Tibial artery (tissue), 4 donors: ENCODE measurements around the gene LGR5.

Source experiments
- DNase-seq, 2 donors: peaks; one replicate each; pipeline ENCODE4 v3.0.0-alpha.2; 2019
- H3K27ac ChIP-seq, 2 donors: fragments of 200-600 bp; sonication (generic) in 1 of 2; 1 replicate in 1 of 2; 2 replicates in 1 of 2; pipeline ENCODE4 v1.5.1; 2018 to 2019; ENCODE audit warnings: mild to moderate bottlenecking in 1 of 2
- H3K27me3 ChIP-seq, 2 donors: fragments of 200-600 bp; sonication (generic) in 1 of 2; one replicate each; pipeline versions ENCODE4 v1.5.1 to v1.6.0; 2016 to 2019
- H3K36me3 ChIP-seq, 3 donors: fragments of 200-600 bp; sonication (generic) in 2 of 3; one replicate each; pipeline ENCODE4 v1.5.1; 2016 to 2019; ENCODE audit warnings: mild to moderate bottlenecking in 2 of 3
- H3K4me1 ChIP-seq, 4 donors: fragments of 200-600 bp; sonication (generic) in 2 of 4; 1 replicate in 3 of 4; 2 replicates in 1 of 4; pipeline ENCODE4 v1.5.1; 2016 to 2019
- H3K4me3 ChIP-seq, 2 donors: fragments of 200-600 bp; sonication (generic) in 1 of 2; 1 replicate in 1 of 2; 2 replicates in 1 of 2; pipeline ENCODE4 v1.5.1; 2018 to 2019; ENCODE audit warnings: mild to moderate bottlenecking in 2 of 2
- H3K9me3 ChIP-seq, 3 donors: fragments of 200-600 bp; sonication (generic) in 1 of 3; one replicate each; pipeline ENCODE4 v1.5.1; 2016 to 2019
- intact Hi-C: fragments of 100-400 bp; cut with DNase I; formaldehyde crosslinking; loops from one replicate; pipeline ENCODE4 v1.15.0; 2023; ENCODE audit warnings: low total_unique reads
- TF ChIP-seq, protein P1 (sequence below), 2 experiments: fragments of 200-600 bp in 1 of 2; fragments of 450-650 bp in 1 of 2; IDR thresholded peaks; one replicate each; pipeline ENCODE4 v1.5.1; 2017 to 2019; ENCODE audit warnings: antibody characterized with exemption in 2 of 2, mild to moderate bottlenecking in 1 of 2, moderate library complexity in 1 of 2

LGR5 gene

DNA sequence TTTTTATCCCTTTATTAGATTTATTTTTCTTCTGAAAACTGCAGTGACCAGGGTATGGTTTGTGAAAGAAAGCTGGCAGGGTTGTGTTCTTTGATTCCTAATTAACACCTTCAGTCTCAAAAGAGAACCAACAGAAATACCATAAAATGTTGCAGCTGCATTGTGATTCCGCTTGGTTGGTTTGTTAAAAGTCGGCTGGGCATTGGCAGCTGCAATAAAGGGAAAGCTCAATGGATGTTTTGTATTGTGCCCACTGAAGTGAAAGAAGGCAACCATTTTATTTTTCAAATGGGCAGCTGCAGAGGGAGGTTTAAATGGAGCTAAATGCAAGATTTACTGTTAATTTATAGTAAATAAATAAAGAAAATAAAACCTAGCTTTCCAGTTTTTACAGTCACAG is 16.7 kb downstream of the LGR5 start:
- intact Hi-C loops = no loop called here
- TF ChIP-seq, protein P1, sequence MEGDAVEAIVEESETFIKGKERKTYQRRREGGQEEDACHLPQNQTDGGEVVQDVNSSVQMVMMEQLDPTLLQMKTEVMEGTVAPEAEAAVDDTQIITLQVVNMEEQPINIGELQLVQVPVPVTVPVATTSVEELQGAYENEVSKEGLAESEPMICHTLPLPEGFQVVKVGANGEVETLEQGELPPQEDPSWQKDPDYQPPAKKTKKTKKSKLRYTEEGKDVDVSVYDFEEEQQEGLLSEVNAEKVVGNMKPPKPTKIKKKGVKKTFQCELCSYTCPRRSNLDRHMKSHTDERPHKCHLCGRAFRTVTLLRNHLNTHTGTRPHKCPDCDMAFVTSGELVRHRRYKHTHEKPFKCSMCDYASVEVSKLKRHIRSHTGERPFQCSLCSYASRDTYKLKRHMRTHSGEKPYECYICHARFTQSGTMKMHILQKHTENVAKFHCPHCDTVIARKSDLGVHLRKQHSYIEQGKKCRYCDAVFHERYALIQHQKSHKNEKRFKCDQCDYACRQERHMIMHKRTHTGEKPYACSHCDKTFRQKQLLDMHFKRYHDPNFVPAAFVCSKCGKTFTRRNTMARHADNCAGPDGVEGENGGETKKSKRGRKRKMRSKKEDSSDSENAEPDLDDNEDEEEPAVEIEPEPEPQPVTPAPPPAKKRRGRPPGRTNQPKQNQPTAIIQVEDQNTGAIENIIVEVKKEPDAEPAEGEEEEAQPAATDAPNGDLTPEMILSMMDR (IDR thresholded peaks at IDR 0.05) = no peak
- DNase-seq = no peak

DNA sequence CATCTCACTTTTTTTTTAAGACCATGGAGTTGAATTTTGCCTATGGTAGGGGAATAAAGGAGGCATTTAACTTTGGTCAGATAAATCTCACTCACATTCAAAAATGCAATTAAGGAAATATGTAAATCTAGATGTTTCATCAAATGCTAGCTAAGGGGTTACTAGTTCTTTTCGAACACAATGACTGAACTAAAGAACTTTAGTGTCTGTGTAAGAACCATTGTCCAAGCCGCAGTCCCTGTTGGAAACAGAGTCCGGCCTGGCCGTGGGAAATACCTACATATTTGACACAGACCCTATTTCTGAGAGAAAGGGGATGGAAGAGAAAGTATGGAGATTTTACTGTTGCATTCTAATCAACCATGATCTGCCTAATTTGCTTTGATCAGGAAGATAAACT is 17.4 kb downstream of the LGR5 start:
- H3K9me3 ChIP-seq = no peaks in the 10 kb centered on the region
- no peak for DNase-seq
- no peaks in the 10 kb centered on the region for H3K36me3 ChIP-seq
- intact Hi-C loops = no loop called here
- TF ChIP-seq, protein P1 (IDR thresholded peaks at IDR 0.05) = no peak
- H3K4me1 ChIP-seq = no peaks in the 10 kb centered on the region
- H3K4me3 ChIP-seq = no peak overlapping the region
- H3K27me3 ChIP-seq = no peaks in the 10 kb centered on the region
- H3K27ac ChIP-seq = no peak overlapping the region

More for the DNA sequence above, 16.7 kb downstream of the LGR5 start:
- no peaks in the 10 kb centered on the region for H3K4me1 ChIP-seq
- H3K27ac ChIP-seq = no peak overlapping the region
- H3K27me3 ChIP-seq = no peaks in the 10 kb centered on the region
- no peak overlapping the region for H3K4me3 ChIP-seq
- no peaks in the 10 kb centered on the region for H3K36me3 ChIP-seq
- no peaks in the 10 kb centered on the region for H3K9me3 ChIP-seq

DNA sequence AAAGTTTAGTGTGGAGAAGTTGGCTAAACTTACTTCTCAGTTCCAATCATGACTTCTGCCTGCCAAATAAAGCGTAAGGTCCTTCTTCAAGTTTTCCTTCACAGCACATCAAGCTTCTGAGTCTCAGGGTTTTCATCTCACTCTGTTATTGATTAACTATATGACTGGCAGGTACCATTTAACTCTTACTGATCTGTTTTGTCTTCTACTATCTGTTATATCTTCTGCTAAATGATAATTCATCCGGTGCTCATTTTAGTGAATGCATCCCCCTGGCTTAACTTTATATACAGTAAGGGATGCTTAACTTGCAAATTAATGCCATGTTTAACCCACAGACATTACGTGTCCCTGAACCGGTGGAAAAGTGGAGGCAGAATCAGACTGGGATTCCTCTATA is 20.7 kb downstream of the LGR5 start:
- intact Hi-C loops = no loop called here
- no peaks in the 10 kb centered on the region for H3K4me1 ChIP-seq

DNA sequence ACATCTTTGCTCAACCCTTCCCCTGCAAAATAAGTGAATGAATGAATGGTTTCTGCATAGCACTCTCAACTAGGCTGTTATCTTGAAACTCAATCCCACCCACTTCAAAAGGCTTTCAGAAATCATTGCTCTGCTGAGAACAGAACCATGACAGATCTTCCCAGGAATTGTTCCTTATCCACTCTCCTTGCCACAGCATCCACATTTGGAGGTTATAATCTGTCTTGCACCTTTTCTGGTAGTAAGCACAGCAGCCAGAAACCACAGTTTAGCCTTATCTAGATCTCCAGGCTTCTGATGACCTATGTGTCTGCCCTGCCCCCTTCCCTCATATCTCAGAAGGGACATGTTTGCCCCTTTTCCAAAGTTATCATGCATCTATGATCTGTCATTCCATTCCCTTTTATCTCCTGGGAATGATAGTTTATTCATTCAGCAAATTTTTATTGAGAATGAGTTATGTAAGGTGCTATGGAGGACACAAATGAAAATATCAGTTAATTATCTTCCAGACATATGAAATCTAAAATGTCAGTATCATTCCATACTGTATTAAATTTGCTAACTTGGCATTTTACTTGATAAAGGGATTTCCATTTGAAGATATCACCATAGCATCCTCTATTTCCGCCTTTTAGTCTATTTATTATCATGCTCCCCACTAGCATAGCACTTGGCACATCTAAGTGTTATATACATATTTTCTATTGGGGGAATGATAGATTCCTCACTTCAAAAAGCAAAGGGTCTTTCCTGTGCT is 21.4 kb downstream of the LGR5 start:
- Histone ChIP-seq H3K4me1 (no peaks in the 10 kb centered on the region), H3K4me3 (no peak overlapping the region), H3K27me3 (no peaks in the 10 kb centered on the region), H3K27ac (no peak overlapping the region), H3K36me3 (no peaks in the 10 kb centered on the region), H3K9me3 (no peaks in the 10 kb centered on the region)
- intact Hi-C loops = no loop called here
- no peak for DNase-seq
- TF ChIP-seq, protein P1 (IDR thresholded peaks at IDR 0.05) = no peak

More for the DNA sequence above, 20.7 kb downstream of the LGR5 start:
- TF ChIP-seq, protein P1 (IDR thresholded peaks at IDR 0.05) = no peak
- DNase-seq = no peak
- Histone ChIP-seq H3K27ac (no peak overlapping the region), H3K9me3 (no peaks in the 10 kb centered on the region), H3K27me3 (no peaks in the 10 kb centered on the region), H3K36me3 (no peaks in the 10 kb centered on the region), H3K4me3 (no peak overlapping the region)

DNA sequence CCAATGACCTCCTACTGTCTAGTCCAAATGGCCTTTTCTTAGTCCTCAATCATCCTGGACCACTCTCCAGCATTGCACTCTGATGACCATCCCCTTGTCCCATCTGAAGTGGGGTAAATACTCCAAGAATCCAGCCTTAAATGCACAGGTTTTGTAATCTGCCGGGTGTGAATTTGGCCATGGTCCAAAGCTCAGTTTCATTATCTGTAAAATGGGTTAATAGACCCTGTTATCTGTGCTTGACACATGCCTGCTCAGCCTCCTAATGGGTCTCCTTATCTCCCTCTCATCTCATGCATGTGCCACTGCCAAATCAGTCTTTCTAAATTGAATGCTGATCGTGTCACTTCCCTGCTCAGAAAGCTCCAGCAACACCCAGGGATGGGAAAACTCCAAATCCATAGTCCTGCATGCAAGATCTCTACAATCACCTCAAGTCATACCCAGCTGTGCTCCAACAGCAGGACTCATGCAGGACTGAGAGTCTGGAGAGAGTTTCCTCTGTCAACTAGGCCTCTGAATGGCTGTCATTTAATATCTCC is 22.3 kb downstream of the LGR5 start:
- no peak for DNase-seq
- no peaks in the 10 kb centered on the region for H3K27me3 ChIP-seq
- no peaks in the 10 kb centered on the region for H3K9me3 ChIP-seq
- no peak overlapping the region for H3K4me3 ChIP-seq
- TF ChIP-seq, protein P1 (IDR thresholded peaks at IDR 0.05) = no peak
- intact Hi-C loops = no loop called here
- H3K27ac ChIP-seq = no peak overlapping the region
- H3K4me1 ChIP-seq = no peaks in the 10 kb centered on the region
- H3K36me3 ChIP-seq = no peaks in the 10 kb centered on the region
